ENCODE results near the gene CACNA1I.

The CACNA1I gene

GRCh38 chr22:39600491-39601179 is 30.1 kb downstream of the CACNA1I start:
- DNase-seq = no peak

- DNase-seq = no peak
Observed at GRCh38 chr22:39601180-39601535, 30.6 kb downstream of the CACNA1I start.

- no peak for DNase-seq
Observed at GRCh38 chr22:39603345-39603744, 32.8 kb downstream of the CACNA1I start.

- DNase-seq = no peak
Observed at GRCh38 chr22:39610246-39610645, 39.7 kb downstream of the CACNA1I start.

- DNase-seq = no peak
Observed at GRCh38 chr22:39610766-39611165, 40.2 kb downstream of the CACNA1I start.

GRCh38 chr22:39611360-39611759 is 40.8 kb downstream of the CACNA1I start:
- DNase-seq = no peak

- peak; percentile 49 to 73 for DNase-seq
Observed at GRCh38 chr22:39612811-39613548, 42.4 kb downstream of the CACNA1I start.

GRCh38 chr22:39613549-39613921 is 43.0 kb downstream of the CACNA1I start:
- no peak for DNase-seq

GRCh38 chr22:39614442-39614841 is 43.9 kb downstream of the CACNA1I start:
- no peak for DNase-seq

- no peak for DNase-seq
Observed at GRCh38 chr22:39616051-39616450, 45.5 kb downstream of the CACNA1I start.

- DNase-seq = no peak
Observed at GRCh38 chr22:39616781-39617180, 46.2 kb downstream of the CACNA1I start.

GRCh38 chr22:39617342-39617741 is 46.8 kb downstream of the CACNA1I start:
- no peak for DNase-seq

- DNase-seq = no peak
Observed at GRCh38 chr22:39617970-39618757, 47.6 kb downstream of the CACNA1I start.

- DNase-seq = no peak
Observed at GRCh38 chr22:39618996-39619530, 48.5 kb downstream of the CACNA1I start.

- no peak for DNase-seq
Observed at GRCh38 chr22:39620924-39621690, 50.6 kb downstream of the CACNA1I start.

GRCh38 chr22:39621826-39622225 is 51.3 kb downstream of the CACNA1I start:
- no peak for DNase-seq

GRCh38 chr22:39622881-39623367 is 52.4 kb downstream of the CACNA1I start:
- DNase-seq = peak; percentile 64 to 76

GRCh38 chr22:39623603-39624500 is 53.3 kb downstream of the CACNA1I start:
- DNase-seq = no peak

GRCh38 chr22:39624501-39624821 is 53.9 kb downstream of the CACNA1I start:
- no peak for DNase-seq

GRCh38 chr22:39625569-39626537 is 55.3 kb downstream of the CACNA1I start:
- DNase-seq = no peak
